ENCODE measurements around the gene IFT52. TPM values are rescaled to one million over a fixed set of nuclear protein-coding genes. Genes with fewer than 3 reads are reported as not detected.

Gene IFT52
- total RNA-seq, 2 donors from 2014 or later: 16.3 to 23.4 TPM

- 57 to 80% methylated on average over 1 to 2 of the region's 2 CpGs for WGBS, 2 donors
These were observed 72.4 kb downstream of the IFT52 start for GRCh38 chr20:43662943-43663655.

GRCh38 chr20:43665466-43666176, 74.9 kb downstream of the IFT52 start:
- 74 to 83% methylated on average over 6 of the region's 6 CpGs for WGBS, 2 donors
- no peak overlapping the region for H3K27ac ChIP-seq
- H3K36me3 ChIP-seq (replicated peaks in 1 of 2; ENCODE audit: insufficient read depth in 1 of 2, low read depth in 2 of 2): no peaks in the 10 kb centered on the region
- DNase-seq (no peak), ATAC-seq (no peak)
- intact Hi-C loops (cut with DNase I): no loop called here
- peaks cover 14% of the 10 kb centered on the region for H3K4me1 ChIP-seq
- no peaks in the 10 kb centered on the region for H3K27me3 ChIP-seq
- TF ChIP-seq CTCF (IDR thresholded peaks at IDR 0.05): no peak
- no peak for TF ChIP-seq POLR2A (IDR thresholded peaks at IDR 0.05)
- no peak overlapping the region for H3K4me3 ChIP-seq
- H3K9me3 ChIP-seq: no peaks in the 10 kb centered on the region

More at GRCh38 chr20:43662943-43663655, 72.4 kb downstream of the IFT52 start:
- Histone ChIP-seq H3K9me3 (no peaks in the 10 kb centered on the region), H3K36me3 (replicated peaks in 1 of 2; ENCODE audit: insufficient read depth in 1 of 2, low read depth in 2 of 2) (no peaks in the 10 kb centered on the region), H3K4me3 (no peak overlapping the region), H3K4me1 (peaks cover 17% of the 10 kb centered on the region), H3K27me3 (no peaks in the 10 kb centered on the region), H3K27ac (no peak overlapping the region)
- ATAC-seq (no peak), DNase-seq (no peak)
- intact Hi-C loops (cut with DNase I): no loop called here
- TF ChIP-seq POLR2A (IDR thresholded peaks at IDR 0.05) (no peak), CTCF (IDR thresholded peaks at IDR 0.05) (no peak)

- DNase-seq (peak; percentile 43 to 67 (median 57)), ATAC-seq (peak; percentile 97)
- no peak within 1 kb of the TSS for H3K27ac ChIP-seq
- no peaks in the 10 kb centered on the region for H3K27me3 ChIP-seq
- intact Hi-C loops (cut with DNase I): no loop called here
- WGBS, 2 donors: 12 to 52% methylated on average over 17 to 61 of the region's 90 CpGs
- H3K4me1 ChIP-seq: peaks cover 14% of the 10 kb centered on the region
- H3K4me3 ChIP-seq: no peak within 1 kb of the TSS
- H3K9me3 ChIP-seq: no peaks in the 10 kb centered on the region
- no peaks in the 10 kb centered on the region for H3K36me3 ChIP-seq (replicated peaks in 1 of 2; ENCODE audit: insufficient read depth in 1 of 2, low read depth in 2 of 2)
- no peak for TF ChIP-seq CTCF (IDR thresholded peaks at IDR 0.05)
- peak in 1 of 3 donors; percentile 19 for TF ChIP-seq POLR2A (IDR thresholded peaks at IDR 0.05)
These were observed 75.9 kb downstream of the IFT52 start, which contains the start of gene MYBL2 for GRCh38 chr20:43666376-43667328. MYBL2 (plus strand) TSS chr20:43667114; CDS start chr20:43667284, 170 bp downstream.

- H3K27ac ChIP-seq: no peak overlapping the region
- no peak for TF ChIP-seq CTCF (IDR thresholded peaks at IDR 0.05)
- no peak for TF ChIP-seq POLR2A (IDR thresholded peaks at IDR 0.05)
- DNase-seq: peak in 1 of 4 donors; percentile 12
- no peak for ATAC-seq
- no peaks in the 10 kb centered on the region for H3K36me3 ChIP-seq (replicated peaks in 1 of 2; ENCODE audit: insufficient read depth in 1 of 2, low read depth in 2 of 2)
- no peak overlapping the region for H3K4me3 ChIP-seq
- H3K4me1 ChIP-seq: peaks cover 14% of the 10 kb centered on the region
- intact Hi-C loops (cut with DNase I): no loop called here
- 9 to 45% methylated on average over 8 to 30 of the region's 34 CpGs for WGBS, 2 donors
- H3K27me3 ChIP-seq: no peaks in the 10 kb centered on the region
- no peaks in the 10 kb centered on the region for H3K9me3 ChIP-seq
These were observed 76.8 kb downstream of the IFT52 start for GRCh38 chr20:43667341-43668132.

All from body of pancreas (tissue), 4 donors.